Activated T-cell treated with anti-CD3 and anti-CD28 coated beads, Interleukin-2, amount 50 U/mL, for 1 hour (primary cell): Measurements from ENCODE around the gene TMEM175.

Experiments used
- DNase-seq: peaks from one replicate; pipeline ENCODE4 v3.0.0-alpha.2; 2020

TMEM175 gene

DNA sequence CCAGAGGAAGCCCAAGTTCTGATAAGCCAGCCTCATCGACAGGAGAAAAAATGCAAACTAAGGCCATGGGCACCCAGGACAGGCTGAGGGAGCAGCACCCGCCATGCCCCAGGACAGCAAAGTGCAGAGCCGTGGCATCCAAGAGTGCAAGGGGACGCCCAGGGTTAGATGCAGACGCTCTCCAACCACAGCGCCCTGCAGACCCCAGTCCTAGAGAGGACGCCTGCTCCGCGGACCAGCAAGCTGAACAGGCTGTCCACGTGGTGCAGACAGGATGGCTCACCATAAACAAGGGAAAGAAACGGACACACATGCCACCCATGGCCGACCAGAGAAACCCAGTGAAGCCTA lies 32.7 kb upstream of the TMEM175 start:
- no peak for DNase-seq

DNA sequence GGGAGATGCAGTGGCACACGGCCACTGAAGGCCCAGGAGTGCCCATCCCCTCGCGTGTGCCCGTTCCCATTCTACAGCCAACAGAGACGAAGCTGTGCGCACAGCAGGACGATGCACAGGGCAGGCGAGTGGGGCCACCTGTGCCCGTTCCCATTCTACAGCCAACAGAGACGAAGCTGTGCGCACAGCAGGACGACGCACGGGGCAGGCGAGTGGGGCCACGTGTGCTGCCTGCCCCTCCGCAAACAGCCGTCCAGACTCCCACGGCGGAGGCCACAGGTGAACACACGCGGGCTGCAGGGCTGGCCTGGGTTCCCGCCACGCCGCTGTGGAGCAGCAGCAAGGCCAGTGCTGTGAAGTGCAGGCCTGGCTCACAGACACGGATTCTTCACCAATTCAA lies 32.2 kb upstream of the TMEM175 start:
- no peak for DNase-seq

DNA sequence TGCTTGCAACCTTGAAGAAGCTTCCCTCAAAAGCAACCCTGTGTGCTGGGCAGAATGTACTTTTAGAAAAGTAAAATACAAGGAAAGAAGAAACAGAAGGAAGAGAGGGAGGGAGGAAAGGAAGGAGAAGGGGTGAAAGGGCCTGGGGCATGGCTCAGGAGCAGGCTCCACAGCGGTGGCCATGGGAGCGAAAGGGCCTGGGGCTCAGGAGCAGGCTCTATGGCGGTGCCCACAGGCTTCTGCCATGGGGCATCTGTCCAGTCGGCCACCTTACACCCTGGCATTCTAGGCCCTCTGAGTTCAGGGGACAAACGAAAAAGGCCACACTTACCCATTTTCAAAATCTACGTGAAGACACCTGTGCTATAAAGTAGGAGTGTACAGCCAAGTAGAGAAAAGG lies 31.5 kb upstream of the TMEM175 start:
- DNase-seq, result no peak

DNA sequence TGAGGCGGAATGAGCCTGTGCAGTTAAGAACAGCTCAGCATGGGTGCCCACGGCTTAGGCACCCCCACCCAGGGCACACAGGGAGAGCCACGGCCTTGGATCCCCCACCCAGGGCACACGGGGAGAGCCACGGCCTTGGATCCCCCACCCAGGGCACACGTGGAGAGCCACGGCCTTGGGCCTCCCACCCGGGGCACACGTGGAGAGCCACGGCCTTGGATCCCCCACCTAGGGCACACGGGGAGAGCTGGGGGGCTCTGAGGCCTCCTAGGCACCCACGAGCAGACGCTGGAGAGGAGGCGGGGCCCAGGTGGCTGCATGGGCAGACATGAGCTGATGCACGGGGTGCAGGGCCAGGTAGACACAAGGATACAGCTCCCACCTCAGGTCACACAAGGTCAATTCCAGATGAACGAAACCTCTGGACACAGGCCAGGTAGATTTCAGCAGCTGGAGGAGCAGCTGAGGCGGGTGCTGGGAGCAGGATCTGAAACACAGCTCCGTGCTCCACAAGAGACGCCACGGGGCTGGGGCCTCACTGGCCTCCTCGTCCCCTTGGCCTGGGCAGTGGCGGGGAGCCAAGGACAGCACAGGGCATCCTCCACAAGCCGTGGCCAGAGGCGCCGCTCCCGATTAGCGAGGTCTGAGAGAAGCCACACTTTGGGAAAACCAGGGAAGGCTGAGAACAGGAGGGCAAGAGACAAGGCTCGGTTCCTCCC lies 30.9 kb upstream of the TMEM175 start:
- DNase-seq, result no peak

DNA sequence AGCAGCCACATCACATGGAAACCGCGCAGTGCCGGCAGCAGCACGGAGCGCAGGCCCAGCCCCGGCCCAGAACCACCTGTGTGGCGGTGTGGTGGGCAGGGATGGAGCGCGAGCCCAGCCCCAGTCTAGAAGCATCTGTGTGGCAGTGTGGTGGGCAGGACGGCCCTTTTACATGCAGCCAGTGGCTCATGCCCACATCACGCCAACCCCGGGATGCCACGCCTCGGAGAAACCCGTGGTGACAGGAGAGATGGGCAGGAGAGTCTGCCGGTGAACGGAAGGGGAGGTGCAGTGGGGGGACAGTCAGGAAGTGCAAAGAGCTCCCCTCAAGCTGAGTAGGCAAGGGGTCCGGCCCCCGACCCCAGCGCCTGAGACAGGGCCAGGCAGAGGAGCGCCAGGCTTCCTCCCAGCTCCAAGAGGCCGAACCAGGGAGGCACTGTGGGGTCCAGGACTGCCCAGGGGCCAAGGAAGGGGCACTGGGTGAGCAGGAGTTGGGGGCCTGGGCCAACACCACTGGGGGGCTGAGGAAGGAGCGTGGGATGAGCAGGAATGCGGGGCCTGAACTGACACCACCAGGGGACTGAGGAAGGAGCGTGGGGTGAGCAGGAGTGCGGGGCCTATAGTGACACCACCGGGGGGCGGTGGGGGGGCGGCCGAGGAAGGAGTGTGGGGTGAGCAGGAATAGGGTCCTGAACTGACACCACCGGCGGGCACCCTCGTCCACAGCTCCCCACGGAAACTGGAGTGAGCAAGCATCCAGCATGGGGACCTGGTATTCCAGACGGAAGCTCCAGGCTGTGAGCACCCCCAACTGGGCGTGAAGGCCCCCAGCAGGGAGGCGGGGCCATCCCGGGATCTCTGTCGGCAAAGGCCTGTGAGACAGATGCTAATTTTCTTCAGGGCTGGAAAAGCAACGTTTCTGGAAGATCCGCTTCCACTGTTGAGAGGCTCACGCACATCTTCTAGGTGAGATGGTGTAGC lies 28.9 kb upstream of the TMEM175 start:
- DNase-seq, result no peak

DNA sequence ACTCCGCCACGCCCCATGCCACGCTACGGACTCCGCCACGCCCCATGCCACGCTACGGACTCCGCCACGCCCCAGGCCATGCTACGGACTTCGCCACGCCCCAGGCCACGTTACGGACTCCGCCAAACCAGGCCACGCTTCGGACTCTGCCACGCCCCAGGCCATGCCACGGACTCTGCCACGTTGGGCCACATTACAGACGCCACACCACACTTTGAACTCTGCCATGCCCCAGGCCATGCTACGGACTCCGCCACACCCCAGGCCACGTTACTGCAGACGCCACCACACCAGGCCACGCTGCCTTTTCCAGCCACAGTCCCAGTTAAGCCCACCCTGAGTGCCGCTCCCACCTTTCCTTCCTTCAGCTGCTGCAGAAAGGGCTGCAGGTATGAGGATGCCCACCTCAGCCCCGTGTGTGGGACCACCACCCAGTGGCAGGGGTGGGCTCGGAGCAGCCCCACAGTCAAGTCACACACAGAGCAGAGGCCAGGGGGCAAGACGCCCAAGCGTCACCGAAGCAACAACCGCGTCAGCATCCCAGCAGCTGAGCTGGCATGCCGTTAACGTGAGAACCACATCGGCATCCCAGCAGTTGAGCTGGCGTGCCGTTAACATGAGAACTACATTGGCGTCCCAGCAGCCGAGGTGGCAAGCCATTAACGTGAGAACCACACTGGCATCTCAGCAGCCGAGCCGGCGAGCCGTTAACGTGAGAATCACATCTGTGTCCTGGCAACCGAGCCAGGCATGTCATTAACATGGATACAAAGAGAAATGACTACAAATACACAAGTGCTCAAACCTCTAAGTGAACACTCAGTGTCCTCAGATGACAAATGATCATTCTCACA lies 26.5 kb upstream of the TMEM175 start:
- no peak for DNase-seq

DNA sequence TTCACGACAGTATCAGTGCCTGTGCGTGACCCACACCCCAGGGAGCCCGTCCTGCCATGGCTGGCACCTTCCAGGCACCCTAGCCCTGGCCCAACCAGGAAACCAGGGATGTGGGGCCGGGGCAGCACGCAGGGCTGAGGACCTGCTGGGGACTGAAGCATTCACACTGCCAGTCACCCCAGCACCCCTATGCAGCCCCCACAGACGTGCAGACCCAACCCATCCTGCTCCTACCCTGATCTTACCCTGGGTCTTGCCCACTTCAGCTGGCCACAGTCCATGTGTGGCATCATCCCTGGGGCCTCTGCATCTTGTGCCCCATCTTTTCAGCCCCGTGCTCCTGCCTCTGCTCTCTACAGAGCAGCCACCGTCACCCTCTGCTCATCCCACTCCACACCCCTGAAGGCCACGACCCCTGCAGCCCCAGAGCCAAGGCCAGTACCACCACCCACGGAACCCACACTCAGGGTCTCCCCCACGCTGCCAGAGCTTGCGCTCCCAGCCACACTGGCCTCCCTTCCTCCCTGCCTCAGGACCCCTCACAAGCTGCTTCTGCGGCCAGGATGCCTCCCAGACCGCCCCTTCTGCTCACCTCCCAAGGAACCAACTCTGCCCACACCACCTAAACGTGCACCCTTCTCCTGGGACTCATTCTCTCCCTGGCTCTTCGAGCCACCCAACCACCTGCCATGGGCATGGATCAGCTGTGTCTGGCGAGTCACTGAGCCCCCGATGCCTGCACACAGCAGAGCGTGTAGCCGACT lies 25.7 kb upstream of the TMEM175 start:
- no peak for DNase-seq

DNA sequence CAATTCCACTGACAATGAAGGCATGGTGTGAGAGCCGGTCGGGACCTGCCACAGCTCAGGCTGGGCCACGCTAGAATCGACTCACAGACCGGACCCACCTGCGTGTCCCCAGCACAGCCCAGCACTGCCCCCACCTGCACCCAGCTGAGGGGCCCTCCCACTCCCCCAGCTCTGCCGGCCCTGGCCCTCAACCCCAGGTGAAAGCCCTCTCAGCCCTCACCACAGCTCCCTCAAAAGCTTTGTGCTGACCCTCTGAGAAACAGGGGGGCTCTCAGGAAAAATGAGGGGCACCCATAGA lies 25.2 kb upstream of the TMEM175 start:
- DNase-seq, result no peak

DNA sequence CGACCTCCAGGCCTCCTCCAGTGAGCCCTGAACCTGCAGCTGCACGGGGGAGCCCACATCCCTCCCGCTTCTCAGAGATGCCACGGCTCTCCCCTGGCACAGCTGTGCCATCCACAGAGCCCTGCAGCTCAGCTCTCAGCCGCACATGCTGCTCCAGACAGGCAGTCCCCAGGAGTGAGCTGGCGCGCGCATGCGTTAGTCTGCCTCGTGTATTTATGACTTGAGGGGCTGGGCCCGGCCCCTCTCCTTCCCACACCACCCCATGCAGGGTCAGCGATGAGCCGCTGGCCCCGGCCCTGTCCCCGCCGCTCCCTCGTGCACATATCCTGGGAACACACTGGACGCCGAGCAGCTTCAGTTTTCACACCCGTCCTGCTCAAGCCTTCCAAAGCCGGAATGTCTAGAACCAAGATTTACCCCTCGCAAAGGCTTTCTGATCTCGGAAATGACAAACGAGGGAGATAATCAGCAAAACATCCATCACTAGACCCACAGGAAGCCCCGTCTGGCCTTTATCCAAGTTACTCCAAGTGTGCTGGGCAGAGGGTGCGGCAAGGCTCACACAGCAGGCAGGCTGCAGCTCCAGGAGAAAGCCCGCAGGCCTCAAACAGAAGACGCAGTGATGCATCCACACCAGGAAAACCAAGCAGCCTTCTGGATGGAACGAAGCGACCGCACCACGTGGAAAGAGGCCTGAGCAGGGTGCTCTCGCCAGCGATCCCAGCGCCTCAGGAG lies 24.4 kb upstream of the TMEM175 start:
- DNase-seq, result no peak

DNA sequence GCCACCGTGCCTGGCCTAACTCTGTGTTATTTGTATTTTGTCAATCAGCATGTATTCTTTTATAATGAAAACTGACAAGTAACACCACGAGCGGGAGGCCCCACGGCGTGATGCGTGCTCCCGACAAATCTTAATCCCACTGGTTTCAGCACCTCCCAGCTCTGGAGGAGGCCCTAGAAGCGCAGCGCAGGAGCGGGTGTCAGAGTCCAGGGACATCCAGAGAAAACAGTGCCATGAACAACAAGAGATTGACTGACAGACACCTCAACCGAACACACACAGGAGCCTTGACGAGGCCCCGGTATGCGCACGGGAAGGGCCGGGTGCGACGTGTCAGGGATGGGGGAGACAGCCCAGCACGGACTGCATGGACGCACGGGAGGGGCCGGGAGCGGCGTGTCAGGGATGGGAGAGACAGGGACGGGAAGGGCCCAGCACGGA lies 23.1 kb upstream of the TMEM175 start:
- no peak for DNase-seq

DNA sequence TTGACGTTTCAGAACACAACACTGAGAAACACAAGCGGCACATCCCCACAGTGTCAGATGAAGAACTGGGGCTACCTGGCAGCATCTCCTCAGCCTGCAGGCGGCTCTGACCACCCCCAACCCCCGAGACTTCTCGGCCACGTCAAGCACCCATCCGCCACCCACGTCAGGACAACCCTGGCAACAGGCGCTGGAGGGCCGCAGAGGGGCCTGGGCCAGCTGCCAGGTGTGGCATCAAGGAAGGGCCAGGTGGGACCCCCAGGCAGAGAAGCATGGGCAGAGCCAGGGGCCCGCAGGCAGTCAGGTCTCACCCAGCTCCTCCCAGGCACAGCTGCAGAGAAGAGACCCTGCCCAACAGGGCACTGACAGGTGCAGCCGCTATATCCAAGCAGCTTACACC lies 22.4 kb upstream of the TMEM175 start:
- DNase-seq, result no peak

DNA sequence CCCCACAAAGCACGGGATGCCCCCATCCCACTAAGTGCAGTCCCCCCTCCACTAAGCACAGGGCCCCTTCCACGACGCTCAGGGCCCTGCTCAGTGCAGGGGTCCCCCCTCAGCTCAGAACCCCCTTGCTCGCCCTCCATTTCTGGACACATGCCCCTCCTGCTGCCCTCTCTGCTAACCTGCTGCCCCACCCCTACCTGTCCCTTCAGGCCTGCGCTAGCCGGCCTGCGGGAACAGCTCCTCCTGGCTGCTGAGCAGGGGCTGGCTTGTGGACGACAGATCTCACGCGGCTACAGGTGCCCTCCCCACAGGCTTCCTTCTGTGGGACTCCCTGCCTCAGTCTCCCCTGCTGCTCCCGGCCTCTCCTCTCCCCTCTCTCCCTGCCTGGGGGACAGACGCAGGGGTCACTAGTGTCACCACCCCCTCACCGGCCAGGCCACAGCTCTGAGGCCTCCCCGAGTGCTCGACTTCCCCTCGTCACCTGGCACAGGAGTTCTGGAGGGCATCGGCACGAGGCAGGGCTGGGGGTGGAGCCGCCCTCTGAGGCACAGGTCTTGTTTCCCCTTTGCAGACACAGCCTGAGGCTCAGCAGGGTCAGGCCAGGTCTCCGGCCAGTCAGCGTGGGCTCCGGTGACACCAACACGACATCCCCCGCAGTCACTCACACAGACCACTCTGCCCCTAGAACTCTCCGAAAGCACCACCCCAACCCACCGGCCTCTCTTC lies 21.7 kb upstream of the TMEM175 start:
- DNase-seq, result no peak

DNA sequence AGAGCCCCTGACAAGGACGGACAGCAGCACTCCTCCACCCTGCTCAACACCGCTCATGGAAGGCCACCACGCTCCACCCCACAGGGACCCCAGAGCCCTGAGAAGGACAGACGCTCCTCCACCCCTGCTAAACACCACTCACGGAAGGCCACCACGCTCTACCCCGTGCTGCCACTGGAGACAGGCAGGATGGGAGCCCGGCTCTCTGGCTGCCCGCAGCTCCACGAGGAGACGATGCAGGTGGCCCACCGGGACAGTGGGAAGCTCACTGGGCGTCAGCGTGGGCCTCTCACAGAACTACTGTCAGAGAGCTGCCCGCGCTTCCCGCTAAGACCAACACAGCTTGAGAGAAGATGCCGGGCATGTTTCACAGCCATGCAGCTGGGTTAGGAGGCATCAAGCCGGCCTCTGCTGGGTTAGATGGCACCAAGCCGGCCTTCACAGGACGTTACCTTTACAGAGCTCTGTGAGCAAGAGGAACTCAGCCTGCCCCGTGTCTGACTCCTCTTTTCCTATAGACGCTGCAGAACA lies 21.0 kb upstream of the TMEM175 start:
- DNase-seq, result no peak

DNA sequence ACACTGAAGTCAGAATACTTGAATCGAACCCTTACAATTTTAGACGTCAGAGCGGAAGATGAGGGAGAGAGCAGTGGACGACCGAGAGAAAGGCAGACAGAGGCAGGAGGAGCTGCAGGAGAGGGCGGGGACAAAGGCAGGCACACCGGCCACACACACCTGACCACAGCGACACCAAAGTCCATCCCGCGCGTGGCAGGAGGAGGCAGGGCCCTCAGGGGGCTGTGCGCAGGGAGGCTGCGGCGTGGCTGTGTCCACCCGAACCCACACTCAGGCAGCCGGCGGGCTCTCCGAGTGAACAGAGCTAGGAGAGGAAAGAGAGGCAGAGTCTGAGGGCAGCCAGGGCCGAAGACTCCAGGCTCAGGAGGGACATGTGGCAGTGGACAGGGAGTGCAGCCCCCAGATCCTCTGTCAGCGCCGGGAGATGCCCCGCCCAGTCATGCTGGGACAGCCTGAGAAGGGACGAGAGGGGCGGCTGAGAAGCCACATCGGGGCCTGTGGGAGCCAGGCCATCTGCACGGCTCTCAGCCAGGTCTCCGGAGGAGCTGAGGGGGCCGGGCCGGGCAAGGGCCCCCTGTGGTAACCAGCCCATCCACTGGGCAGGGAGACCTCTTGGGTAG lies 20.3 kb upstream of the TMEM175 start:
- DNase-seq, result no peak

DNA sequence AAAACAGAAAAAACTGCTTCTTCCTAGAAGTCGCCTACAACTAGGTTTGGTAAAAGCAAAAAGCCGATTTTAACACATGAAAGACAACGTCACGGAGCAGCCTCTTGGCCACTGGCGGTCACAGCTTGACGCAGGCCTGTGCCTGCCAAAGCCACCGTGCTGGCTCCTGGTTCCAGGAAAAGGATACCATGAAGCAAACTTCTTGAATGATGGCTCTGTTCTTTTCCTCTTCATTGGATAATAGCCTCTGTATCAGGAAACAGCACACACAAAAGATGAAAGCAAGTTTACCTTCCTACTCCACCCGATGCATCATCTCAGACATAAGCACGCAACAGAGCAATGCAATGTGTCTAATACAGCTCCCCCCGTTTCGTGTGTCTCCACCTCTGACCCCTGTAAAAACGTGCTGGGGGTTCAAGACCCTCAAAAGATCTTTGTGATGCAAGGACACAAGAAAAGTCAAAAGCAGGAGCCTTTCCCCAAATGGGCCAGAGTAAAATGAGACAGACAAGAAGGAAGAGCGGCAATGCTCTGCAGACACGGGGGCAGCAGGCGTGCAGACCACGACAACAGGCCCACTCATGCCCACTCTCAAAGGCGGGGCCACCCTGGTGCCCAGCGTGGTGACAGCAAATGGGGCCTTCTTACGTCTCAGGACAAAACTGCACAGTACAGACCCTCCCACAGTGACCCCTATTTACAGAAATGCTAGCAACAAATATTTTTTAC lies 19.5 kb upstream of the TMEM175 start:
- no peak for DNase-seq

DNA sequence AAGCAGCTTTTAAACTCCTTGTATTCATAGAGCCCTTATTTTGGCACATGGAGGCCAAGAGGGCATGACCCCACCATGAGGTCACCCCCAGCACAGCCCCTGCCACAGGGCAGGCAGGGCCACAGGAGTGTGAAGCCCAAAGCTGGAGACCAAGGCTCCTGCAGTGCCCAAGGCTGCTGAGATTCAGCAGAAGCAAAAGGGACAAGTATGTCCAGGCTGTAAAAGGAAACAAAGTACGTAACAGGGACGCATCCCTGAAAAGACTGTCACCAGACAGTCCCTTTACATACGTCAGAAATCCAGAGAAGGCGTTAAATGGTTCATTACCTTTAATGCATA lies 19.0 kb upstream of the TMEM175 start:
- no peak for DNase-seq

DNA sequence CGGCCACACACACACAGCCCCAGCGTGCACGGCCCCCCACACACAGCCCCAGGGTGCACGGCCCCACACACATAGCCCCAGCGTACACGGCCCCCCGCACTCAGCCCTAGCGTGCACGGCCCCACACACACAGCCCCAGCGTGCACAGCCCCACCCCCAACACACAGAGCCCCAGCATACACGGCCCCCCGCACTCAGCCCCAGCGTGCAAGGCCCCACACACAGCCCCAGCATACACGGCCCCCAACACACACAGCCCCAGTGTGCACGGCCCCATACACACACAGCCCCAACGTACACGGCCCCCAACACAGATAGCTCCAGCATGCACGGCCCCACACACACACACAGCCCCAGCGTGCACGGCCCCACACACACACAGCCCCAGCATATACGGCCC lies 17.7 kb upstream of the TMEM175 start:
- DNase-seq, result no peak

DNA sequence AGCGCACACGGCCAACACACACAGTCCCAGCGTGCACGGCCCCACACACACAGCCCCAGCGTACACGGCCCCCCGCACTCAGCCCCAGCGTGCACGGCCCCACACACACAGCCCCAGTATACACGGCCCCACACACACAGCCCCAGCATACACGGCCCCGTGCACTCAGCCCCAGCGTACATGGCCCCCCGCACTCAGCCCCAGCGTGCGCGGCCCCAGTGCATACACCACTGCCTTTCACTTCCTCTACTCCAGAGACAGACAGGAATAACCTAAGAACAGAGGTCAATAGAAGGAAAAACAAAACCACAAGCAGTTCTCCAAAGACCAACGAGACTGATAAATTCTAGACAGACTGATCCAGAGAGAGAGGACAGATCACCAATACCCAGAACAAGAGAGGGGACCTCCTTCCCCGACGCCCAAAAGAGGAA lies 17.2 kb upstream of the TMEM175 start:
- DNase-seq, result no peak

DNA sequence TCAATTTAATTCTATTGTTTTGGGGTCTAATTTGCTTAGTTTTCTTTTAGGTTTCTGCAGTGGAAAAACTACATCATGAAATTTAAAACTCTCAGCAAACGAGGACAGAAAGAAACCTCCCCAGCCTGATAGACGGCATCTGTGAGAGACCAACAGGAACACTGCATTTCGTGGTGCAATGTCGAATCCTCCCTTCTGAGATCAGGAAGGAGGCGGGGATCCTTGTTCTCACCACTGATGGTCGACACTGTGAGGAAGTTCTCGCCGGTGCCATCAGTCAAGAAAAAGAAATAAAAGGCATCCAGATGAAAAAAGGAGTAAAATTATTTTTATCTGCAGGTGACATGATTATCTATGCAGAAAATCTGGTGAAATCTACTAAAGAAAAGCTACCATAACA lies 16.7 kb upstream of the TMEM175 start:
- peak; percentile 13 for DNase-seq

DNA sequence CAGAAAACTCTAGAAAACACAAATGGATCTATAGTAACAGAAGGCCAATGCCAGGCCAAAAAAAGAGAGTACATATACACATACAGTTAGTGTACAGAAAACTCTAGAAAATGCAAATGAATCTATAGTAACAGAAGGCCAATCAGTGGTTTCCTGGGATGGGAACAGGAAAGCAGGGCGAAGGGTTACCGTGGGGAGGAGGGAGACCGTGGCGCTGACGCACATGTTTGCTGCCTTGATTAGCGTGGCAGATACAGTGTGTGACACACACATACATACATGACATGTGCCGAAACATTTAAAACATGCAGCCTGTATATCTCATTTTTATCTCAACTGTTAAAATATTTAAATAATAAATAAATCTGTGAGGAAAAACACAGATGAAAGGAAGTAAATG lies 14.8 kb upstream of the TMEM175 start:
- DNase-seq, result peak; percentile 4
